HG03354 (cell line): ENCODE data around the gene COL5A1.

Source experiments
- ATAC-seq: cut with Tn5 transposase; IDR thresholded peaks from one replicate; pipeline ENCODE4 v1.9.1; 2021; ENCODE audit warnings: mild to moderate bottlenecking; ENCODE audit not compliant: unreplicated experiment, poor library complexity, severe bottlenecking

Gene COL5A1

GRCh38 chr9:134624621-134625181 is 16.9 kb upstream of the COL5A1 start:
- no peak for ATAC-seq

GRCh38 chr9:134625361-134626068 is 16.1 kb upstream of the COL5A1 start:
- ATAC-seq = no peak

GRCh38 chr9:134626069-134626423 is 15.6 kb upstream of the COL5A1 start:
- ATAC-seq = no peak

GRCh38 chr9:134626571-134627416 is 14.8 kb upstream of the COL5A1 start:
- ATAC-seq = no peak

- no peak for ATAC-seq
Observed at GRCh38 chr9:134627417-134628353, 13.9 kb upstream of the COL5A1 start.

GRCh38 chr9:134628354-134628736 is 13.3 kb upstream of the COL5A1 start:
- no peak for ATAC-seq

GRCh38 chr9:134629061-134629585 is 12.5 kb upstream of the COL5A1 start:
- no peak for ATAC-seq

GRCh38 chr9:134629586-134630392 is 11.8 kb upstream of the COL5A1 start:
- no peak for ATAC-seq

- no peak for ATAC-seq
Observed at GRCh38 chr9:134630393-134630790, 11.2 kb upstream of the COL5A1 start.

GRCh38 chr9:134630861-134631260 is 10.7 kb upstream of the COL5A1 start:
- no peak for ATAC-seq

GRCh38 chr9:134631881-134632280 is 9.7 kb upstream of the COL5A1 start:
- ATAC-seq = no peak

GRCh38 chr9:134632329-134632728 is 9.3 kb upstream of the COL5A1 start:
- ATAC-seq = no peak

- no peak for ATAC-seq
Observed at GRCh38 chr9:134633362-134634142, 8.1 kb upstream of the COL5A1 start.

- no peak for ATAC-seq
Observed at GRCh38 chr9:134634176-134634575, 7.4 kb upstream of the COL5A1 start.

- no peak for ATAC-seq
Observed at GRCh38 chr9:134634667-134635230, 6.9 kb upstream of the COL5A1 start.

GRCh38 chr9:134635351-134636148 is 6.1 kb upstream of the COL5A1 start:
- ATAC-seq = no peak

- no peak for ATAC-seq
Observed at GRCh38 chr9:134636149-134636507, 5.5 kb upstream of the COL5A1 start.
